ENCODE measurements around the gene FLOT1. TPM values are rescaled to one million over a fixed set of nuclear protein-coding genes. Genes with fewer than 3 reads are reported as not detected.
"Not testable (repeated sequence)": the region's sequence is repeated elsewhere in the genome, so short reads cannot be mapped to it uniquely, and the experiment has no call there.

FLOT1 gene
- total and polyA plus RNA-seq, 7 donors = 113 to 224 (median 181) TPM

DNA sequence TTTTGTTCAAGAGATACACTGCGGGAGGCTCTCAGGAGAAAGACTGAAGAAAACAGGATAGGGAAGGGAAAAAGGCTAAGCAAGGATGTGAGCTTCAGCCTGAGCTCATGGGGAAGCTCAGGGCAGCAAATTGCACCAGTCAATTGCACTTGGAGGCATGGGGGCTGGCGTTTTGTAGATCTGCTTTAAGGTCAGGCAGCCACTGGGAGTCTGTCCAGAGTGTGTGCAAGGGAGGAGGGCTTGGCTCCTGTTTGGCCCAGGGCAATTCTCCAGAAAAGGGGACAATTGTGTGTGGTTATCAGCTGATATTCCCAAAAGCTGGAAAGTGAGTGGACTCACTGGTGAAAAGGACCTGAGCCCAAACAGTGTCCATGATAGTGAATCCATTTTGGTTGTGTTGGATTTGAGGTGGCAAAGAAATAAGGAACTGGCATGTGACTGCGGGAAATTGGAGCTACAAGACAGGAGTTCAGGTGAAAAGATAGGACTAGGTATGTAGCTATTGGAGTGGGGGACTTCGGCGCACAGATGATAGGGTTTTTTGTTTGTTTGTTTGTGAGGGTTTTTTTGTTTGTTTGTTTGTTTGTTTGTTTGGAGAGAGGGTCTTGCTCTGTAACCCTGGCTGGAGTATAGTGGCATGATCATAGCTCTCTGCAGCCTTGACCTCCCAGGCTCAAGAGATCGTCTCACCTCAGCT lies 24.1 kb upstream of the FLOT1 start:
- no peak overlapping the region for H3K27ac ChIP-seq
- TF ChIP-seq, protein P1, sequence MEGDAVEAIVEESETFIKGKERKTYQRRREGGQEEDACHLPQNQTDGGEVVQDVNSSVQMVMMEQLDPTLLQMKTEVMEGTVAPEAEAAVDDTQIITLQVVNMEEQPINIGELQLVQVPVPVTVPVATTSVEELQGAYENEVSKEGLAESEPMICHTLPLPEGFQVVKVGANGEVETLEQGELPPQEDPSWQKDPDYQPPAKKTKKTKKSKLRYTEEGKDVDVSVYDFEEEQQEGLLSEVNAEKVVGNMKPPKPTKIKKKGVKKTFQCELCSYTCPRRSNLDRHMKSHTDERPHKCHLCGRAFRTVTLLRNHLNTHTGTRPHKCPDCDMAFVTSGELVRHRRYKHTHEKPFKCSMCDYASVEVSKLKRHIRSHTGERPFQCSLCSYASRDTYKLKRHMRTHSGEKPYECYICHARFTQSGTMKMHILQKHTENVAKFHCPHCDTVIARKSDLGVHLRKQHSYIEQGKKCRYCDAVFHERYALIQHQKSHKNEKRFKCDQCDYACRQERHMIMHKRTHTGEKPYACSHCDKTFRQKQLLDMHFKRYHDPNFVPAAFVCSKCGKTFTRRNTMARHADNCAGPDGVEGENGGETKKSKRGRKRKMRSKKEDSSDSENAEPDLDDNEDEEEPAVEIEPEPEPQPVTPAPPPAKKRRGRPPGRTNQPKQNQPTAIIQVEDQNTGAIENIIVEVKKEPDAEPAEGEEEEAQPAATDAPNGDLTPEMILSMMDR (IDR thresholded peaks at IDR 0.05) = no peak
- no peaks in the 10 kb centered on the region for H3K36me3 ChIP-seq (ENCODE audit: insufficient read depth in 1 of 2, low read depth in 1 of 2)
- no peak overlapping the region for H3K4me3 ChIP-seq
- H3K27me3 ChIP-seq (ENCODE audit: insufficient read depth in 3 of 3, low read length in 2 of 3) = no peaks in the 10 kb centered on the region
- 82 to 86% (median 82%) methylated on average over 6 of the region's 6 CpGs for WGBS, 3 donors
- DNase-seq (no peak), ATAC-seq (no peak)
- no peaks in the 10 kb centered on the region for H3K9me3 ChIP-seq
- H3K4me1 ChIP-seq = peaks cover 16% of the 10 kb centered on the region
- intact Hi-C loops (cut with DNase I) = no loop called here

DNA sequence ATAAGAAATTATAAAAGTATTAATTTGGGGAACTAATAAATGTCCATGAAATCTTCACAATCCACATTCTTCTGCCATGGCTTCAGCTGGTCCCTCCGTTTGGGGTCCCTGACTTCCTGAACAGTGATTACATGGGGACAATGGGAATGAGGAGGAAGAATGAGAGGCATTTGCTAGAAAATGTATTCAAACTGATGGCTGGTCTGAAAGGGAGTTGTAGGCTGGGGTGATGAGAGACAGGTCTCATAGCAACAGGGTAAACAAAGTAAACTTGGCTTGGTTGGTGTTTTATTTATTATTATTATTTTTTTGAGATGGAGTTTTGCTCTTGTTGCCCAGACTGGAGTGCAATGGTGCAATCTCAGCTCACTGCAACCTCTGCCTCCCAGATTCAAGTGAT lies 23.0 kb upstream of the FLOT1 start:
- H3K36me3 ChIP-seq (ENCODE audit: insufficient read depth in 1 of 2, low read depth in 1 of 2); H3K27ac ChIP-seq; H3K9me3 ChIP-seq; H3K4me3 ChIP-seq; DNase-seq; ATAC-seq; H3K27me3 ChIP-seq (ENCODE audit: insufficient read depth in 3 of 3, low read length in 2 of 3); intact Hi-C loops (cut with DNase I): not testable (repeated sequence)
- H3K4me1 ChIP-seq = peaks cover 16% of the 10 kb centered on the region
- WGBS, 3 donors = 63 to 71% (median 70%) methylated on average over 1 of the region's 1 CpG

DNA sequence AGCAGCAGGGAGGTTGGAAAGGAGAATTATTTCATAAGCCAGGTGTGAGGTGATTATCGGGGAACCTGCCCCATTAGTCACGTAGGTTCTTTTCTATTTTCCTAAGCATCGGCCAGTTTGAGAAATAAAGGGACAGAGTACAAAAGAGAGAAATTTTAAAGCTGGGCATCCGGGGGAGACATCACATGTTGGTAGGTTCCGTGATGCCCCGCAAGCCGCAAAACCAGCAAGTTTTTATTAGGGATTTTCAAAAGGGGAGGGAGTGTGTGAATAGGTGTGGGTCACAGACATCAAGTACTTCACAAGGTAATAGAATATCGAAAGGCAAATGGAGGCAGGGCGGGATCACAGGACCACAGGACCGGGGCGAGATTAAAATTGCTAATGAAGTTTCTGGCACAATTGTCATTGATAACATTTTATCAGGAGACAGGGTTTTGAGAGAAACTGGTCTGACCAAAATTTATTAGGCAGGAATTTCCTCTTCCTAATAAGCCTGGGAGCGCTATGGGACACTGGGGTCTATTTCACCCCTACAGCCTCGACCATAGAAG lies 22.1 kb upstream of the FLOT1 start:
- H3K4me1 ChIP-seq; H3K4me3 ChIP-seq; H3K27ac ChIP-seq; H3K36me3 ChIP-seq (ENCODE audit: insufficient read depth in 1 of 2, low read depth in 1 of 2); H3K9me3 ChIP-seq; ATAC-seq; H3K27me3 ChIP-seq (ENCODE audit: insufficient read depth in 3 of 3, low read length in 2 of 3); DNase-seq; intact Hi-C loops (cut with DNase I): not testable (repeated sequence)
- WGBS, 3 donors = 65 to 75% (median 68%) methylated on average over 13 of the region's 13 CpGs

DNA sequence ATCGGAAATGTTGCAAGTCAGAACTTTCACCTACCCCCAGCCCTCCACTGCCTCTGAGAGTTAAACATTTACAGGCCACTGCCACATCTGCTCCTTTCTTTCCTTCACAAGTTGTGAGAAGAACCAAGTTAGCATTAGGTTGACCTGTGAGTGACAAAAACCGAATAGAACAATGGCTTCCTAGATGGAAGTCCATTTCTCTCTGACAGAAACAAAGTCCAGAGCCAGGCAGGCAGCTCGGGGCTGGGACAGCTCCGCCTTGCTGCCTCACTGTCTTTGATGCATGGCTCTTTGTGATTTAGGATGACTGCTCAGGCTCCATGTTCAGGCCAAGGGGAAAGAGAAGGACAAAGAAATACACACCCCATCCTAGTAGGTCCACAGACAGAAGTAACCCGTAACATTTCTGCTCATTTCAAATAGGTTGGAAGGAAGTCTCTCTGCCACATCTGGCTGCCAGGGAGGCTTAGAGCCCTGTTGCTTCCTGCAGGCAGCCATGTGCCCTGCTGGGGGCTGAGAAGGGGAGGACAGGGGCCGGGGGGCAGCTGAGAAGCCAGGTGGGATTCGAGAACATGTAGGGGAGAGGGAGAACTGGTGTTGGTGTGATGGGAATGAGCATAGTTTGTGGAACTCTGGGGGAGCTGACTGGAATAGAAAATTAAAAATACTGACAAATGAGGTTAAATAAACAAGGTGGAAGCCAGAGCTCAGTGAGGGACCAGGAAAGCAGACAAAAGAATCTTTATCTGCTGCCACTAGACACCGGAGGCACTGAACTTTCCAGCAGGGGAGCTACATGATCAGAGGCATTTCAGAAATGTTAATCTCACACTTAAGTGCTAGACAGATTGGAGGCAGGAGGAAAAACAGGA lies 21.4 kb upstream of the FLOT1 start:
- H3K36me3 ChIP-seq (ENCODE audit: insufficient read depth in 1 of 2, low read depth in 1 of 2) = no peaks in the 10 kb centered on the region
- H3K27ac ChIP-seq = no peak overlapping the region
- TF ChIP-seq, protein P1 (IDR thresholded peaks at IDR 0.05) = no peak
- peaks cover 1% of the 10 kb centered on the region for H3K4me1 ChIP-seq
- H3K9me3 ChIP-seq = no peaks in the 10 kb centered on the region
- no peaks in the 10 kb centered on the region for H3K27me3 ChIP-seq (ENCODE audit: insufficient read depth in 3 of 3, low read length in 2 of 3)
- intact Hi-C loops (cut with DNase I) = no loop called here
- H3K4me3 ChIP-seq = no peak overlapping the region
- 49 to 64% (median 61%) methylated on average over 8 of the region's 8 CpGs for WGBS, 3 donors
- DNase-seq (no peak), ATAC-seq (no peak)

DNA sequence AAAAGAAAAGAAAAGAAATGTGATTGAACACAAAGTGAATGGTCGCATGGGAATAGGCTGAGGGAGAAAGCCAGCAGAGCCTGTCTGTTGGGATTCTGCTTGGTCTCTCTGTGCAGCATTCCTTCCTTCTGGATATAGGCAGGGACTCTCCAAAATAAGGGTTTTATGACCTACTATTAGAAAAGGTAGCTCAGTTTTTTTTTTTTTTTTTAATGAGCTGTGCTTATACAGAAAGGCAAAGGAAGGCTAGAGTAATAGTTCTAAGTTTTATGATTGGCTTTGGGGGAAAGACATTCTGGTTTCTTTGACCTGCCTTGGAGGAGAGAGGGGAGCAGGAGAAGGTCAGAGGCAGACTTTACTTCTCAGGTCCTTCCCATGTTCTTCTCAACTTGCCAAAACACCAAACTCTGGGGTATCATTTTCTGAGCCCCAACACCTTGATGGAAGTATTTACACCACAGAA lies 20.7 kb upstream of the FLOT1 start:
- Histone ChIP-seq H3K4me3 (no peak overlapping the region), H3K27ac (no peak overlapping the region), H3K36me3 (ENCODE audit: insufficient read depth in 1 of 2, low read depth in 1 of 2) (no peaks in the 10 kb centered on the region), H3K27me3 (ENCODE audit: insufficient read depth in 3 of 3, low read length in 2 of 3) (no peaks in the 10 kb centered on the region), H3K9me3 (no peaks in the 10 kb centered on the region), H3K4me1 (no peaks in the 10 kb centered on the region)
- ATAC-seq (no peak), DNase-seq (no peak)
- WGBS, 3 donors = 97 to 100% (median 98%) methylated on average over 1 of the region's 1 CpG
- intact Hi-C loops (cut with DNase I) = no loop called here
- TF ChIP-seq, protein P1 (IDR thresholded peaks at IDR 0.05) = no peak
